NCI-H446 treated with DMSO at 0.1 percent for 48 hours (cell line): ENCODE data around the gene RELCH.

Source experiments
- DNase-seq: peaks from one replicate; lab custom pipeline; 2025; lab: John Stamatoyannopoulos, UW

The RELCH gene

DNA sequence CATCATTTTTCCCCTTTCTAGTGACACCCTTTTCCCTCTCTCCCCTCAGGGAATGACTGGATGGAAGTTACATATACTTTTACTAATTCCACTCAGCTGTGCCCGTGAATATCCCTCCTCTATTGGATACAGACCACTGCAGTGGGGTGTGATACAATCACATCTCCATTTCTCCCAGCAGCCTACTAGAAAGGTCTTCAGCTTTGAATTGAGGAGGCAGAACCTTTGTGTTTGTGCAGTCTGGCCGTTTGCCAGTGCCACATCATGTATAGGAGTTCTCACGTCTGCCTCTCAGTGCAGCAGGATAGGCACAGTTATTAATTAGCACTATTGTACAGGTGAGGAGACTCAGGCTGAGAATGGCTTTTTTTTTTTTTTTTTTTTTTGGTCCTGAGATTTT is 154.4 kb downstream of the RELCH start:
- no peak for DNase-seq

DNA sequence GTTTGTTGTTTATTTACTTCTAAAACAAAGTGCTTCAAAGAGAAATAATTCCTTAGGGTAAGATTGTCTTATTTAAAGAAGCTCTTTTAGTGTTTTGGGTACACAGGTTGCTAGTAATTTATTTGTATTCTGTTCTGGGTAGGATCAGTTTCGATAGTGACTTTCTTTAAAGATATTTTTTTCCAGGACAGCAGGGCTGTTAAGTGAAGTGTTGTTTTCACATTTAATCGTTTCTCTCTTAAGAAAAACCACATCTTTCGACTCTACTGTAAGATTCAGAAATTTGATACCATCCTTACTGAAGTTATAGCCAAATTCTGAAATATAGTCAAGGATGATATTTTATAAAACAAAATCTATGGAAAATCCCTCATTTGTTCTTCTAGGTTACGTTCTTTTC is 155.8 kb downstream of the RELCH start:
- DNase-seq: no peak

DNA sequence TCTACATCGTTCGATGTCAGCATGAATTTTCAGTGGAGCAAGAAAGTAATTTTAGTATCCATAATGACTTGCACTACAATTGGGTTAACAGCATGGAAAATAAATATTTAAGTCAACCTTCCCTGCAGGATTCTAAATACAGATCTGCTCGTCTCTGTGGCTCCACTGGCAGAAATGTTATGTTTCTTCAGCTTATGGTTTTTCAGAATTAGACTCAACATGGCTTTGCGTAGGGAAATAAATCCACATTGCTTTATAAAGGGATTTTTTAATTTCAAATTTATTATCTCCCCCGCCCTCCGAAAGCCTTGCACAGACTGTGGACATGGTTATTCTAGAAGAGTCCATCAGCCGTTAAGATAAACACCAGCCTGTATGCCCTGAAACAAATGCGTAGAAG is 156.3 kb downstream of the RELCH start:
- no peak for DNase-seq

GRCh38 chr18:62345909-62346308 is 158.9 kb downstream of the RELCH start:
- DNase-seq: no peak

GRCh38 chr18:62346333-62347088 is 159.5 kb downstream of the RELCH start:
- no peak for DNase-seq

- no peak for DNase-seq
These were observed 160.0 kb downstream of the RELCH start for GRCh38 chr18:62347089-62347506.

GRCh38 chr18:62348474-62348873 is 161.4 kb downstream of the RELCH start:
- DNase-seq: no peak

DNA sequence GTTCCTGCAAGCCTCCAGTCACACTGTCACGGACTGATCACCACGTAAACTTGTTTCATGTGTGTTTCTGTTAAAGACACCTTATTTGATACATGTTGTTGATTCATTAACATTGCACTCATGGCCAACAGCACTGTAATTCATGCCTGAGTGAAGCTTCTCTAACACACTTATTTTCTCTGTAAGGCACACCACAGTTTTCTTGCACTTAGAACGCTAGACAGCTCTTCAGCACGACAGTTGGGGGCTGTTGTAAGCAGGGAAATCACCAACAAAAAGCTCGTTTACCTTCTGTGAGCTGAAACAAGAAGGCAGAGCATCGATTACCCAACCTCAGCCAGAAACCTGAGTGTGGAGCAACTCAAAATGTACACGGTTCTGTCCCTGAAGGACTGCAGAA is 166.1 kb downstream of the RELCH start:
- DNase-seq: no peak

DNA sequence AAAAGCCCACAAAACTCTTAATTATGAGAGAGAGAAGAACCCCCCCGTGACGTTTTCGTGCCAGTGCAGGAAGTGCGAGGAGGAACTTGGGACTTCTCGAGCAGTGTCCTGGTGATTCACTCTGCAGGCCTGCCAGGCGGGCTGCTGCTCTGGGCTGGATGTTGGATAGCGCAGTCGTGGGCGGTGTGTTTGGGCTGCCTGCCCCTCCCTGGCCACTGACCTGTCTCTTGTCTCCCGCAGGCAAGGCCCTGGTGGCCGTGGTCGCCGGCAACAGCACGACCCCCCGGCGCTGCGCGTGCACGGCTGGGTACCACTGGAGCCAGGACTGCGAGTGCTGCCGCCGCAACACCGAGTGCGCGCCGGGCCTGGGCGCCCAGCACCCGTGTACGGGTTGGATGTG is 167.1 kb downstream of the RELCH start:
- no peak for DNase-seq

DNA sequence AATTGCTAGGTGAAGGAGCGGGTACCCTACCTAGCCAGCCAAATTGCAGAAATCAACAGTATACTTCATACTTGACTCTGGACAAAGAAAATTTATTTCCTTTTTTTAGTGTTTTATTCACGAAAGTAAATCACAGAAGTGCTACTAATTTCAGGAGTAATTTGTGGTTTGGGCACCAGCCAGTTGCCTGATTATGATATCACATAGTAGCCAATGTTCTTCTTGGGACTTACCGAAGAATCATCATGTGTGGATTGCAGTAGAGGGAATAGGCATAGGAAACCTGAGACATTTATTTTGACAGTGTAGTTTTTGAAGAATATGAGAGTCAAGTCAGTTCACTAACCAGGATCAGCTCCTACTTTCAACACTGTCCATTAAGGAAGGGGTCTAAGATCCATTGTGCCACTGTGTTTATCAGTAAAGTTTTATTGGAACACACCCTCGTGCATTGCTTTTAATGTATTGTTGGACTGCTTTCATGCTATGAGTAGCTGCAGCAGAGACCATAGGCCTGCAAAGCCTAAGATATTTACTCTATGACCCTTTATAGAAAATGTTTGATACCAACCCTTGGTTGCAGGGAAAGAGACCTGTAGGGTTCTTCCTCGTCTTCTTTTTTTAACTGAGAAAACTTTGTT is 170.1 kb downstream of the RELCH start:
- DNase-seq: no peak
